OCI-LY1 (cell line): ENCODE data around the gene KCNE1.

Experiments
- CTCF ChIP-seq: fragments of 200-600 bp; sonication (generic), shearing (Covaris generic); IDR thresholded peaks from 2 replicates; pipeline ENCODE4 v1.5.1; 2017; ENCODE audit warnings: mild to moderate bottlenecking, antibody characterized with exemption, low read length, moderate library complexity, mixed read lengths
- EZH2 ChIP-seq: fragments of 200-600 bp; sonication (generic), shearing (Covaris generic); IDR thresholded peaks from 2 replicates; pipeline ENCODE4 v1.8.0; 2017; ENCODE audit warnings: borderline replicate concordance, mixed run types, mild to moderate bottlenecking, antibody characterized with exemption, low read length, moderate library complexity, mixed read lengths

- TF ChIP-seq CTCF (no peak), EZH2 (no peak)
Observed at GRCh38 chr21:34513129-34513675, 1.2 kb upstream of the KCNE1 start.
